Nephron progenitor cell (in vitro differentiated cells): Measurements from ENCODE around the gene COQ10A.

ENCODE experiments used
- DNase-seq: peaks from one replicate; pipeline ENCODE4 v3.0.0; 2021
- H3K27ac Mint-ChIP-seq: 2 replicates; pipeline ENCODE4 v1.8.0; 2021; ENCODE audit warnings: mild to moderate bottlenecking, moderate library complexity, mixed read lengths
- H3K27me3 Mint-ChIP-seq: 2 replicates; pipeline ENCODE4 v1.8.0; 2021; ENCODE audit warnings: mild to moderate bottlenecking, low read depth, mixed read lengths; ENCODE audit not compliant: poor library complexity
- H3K36me3 Mint-ChIP-seq: 2 replicates; pipeline ENCODE4 v1.8.0; 2021; ENCODE audit warnings: low read depth, mixed read lengths
- H3K4me1 Mint-ChIP-seq: 2 replicates; pipeline ENCODE4 v1.8.0; 2021; ENCODE audit warnings: mixed read lengths
- H3K4me3 Mint-ChIP-seq: 2 replicates; pipeline ENCODE4 v1.8.0; 2021; ENCODE audit warnings: mild to moderate bottlenecking, moderate library complexity, mixed read lengths
- H3K9me3 Mint-ChIP-seq: 2 replicates; pipeline ENCODE4 v1.8.0; 2021; ENCODE audit warnings: mild to moderate bottlenecking, moderate library complexity, mixed read lengths
- CTCF ChIP-seq: fragments of 200-600 bp; sonication (generic); IDR thresholded peaks from 2 replicates; pipeline ENCODE4 v1.5.0; 2021; ENCODE audit warnings: antibody characterized with exemption

Gene COQ10A

GRCh38 chr12:56247923-56248322, 18.8 kb upstream of the COQ10A start:
- no peak overlapping the region for H3K4me3 Mint-ChIP-seq
- H3K36me3 Mint-ChIP-seq: peaks cover 58% of the 10 kb centered on the region
- H3K27me3 Mint-ChIP-seq: peaks cover 2% of the 10 kb centered on the region

GRCh38 chr12:56248711-56249110, 18.0 kb upstream of the COQ10A start:
- Mint-ChIP-seq H3K27me3 (peaks cover 2% of the 10 kb centered on the region), H3K9me3 (no peaks in the 10 kb centered on the region), H3K27ac (no peak overlapping the region), H3K4me1 (no peaks in the 10 kb centered on the region), H3K4me3 (no peak overlapping the region), H3K36me3 (peaks cover 60% of the 10 kb centered on the region)
- DNase-seq: no peak
- no peak for TF ChIP-seq CTCF

More at GRCh38 chr12:56247923-56248322, 18.8 kb upstream of the COQ10A start:
- no peaks in the 10 kb centered on the region for H3K4me1 Mint-ChIP-seq
- no peak overlapping the region for H3K27ac Mint-ChIP-seq
- no peaks in the 10 kb centered on the region for H3K9me3 Mint-ChIP-seq
- TF ChIP-seq CTCF: no peak
- no peak for DNase-seq

- H3K4me3 Mint-ChIP-seq: no peak overlapping the region
- H3K4me1 Mint-ChIP-seq: peaks cover 17% of the 10 kb centered on the region
- peaks cover 51% of the 10 kb centered on the region for H3K36me3 Mint-ChIP-seq
- TF ChIP-seq CTCF: no peak
- H3K9me3 Mint-ChIP-seq: no peaks in the 10 kb centered on the region
- H3K27me3 Mint-ChIP-seq: no peaks in the 10 kb centered on the region
- DNase-seq: no peak
- H3K27ac Mint-ChIP-seq: no peak overlapping the region
Observed at GRCh38 chr12:56252649-56253048, 14.1 kb upstream of the COQ10A start.

GRCh38 chr12:56253091-56253490, 13.7 kb upstream of the COQ10A start:
- Mint-ChIP-seq H3K27me3 (no peaks in the 10 kb centered on the region), H3K4me1 (peaks cover 17% of the 10 kb centered on the region), H3K36me3 (peaks cover 49% of the 10 kb centered on the region), H3K4me3 (no peak overlapping the region), H3K27ac (no peak overlapping the region), H3K9me3 (no peaks in the 10 kb centered on the region)
- TF ChIP-seq CTCF: no peak
- DNase-seq: no peak

GRCh38 chr12:56255671-56256070, 11.1 kb upstream of the COQ10A start:
- Mint-ChIP-seq H3K9me3 (no peaks in the 10 kb centered on the region), H3K4me1 (peaks cover 31% of the 10 kb centered on the region), H3K4me3 (no peak overlapping the region), H3K27me3 (peaks cover under 1% of the 10 kb centered on the region), H3K27ac (no peak overlapping the region), H3K36me3 (peaks cover 43% of the 10 kb centered on the region)
- DNase-seq: no peak
- TF ChIP-seq CTCF: no peak

- Mint-ChIP-seq H3K9me3 (no peaks in the 10 kb centered on the region), H3K4me3 (peak overlapping the region; percentile 93), H3K27me3 (peaks cover 5% of the 10 kb centered on the region), H3K36me3 (peaks cover 43% of the 10 kb centered on the region), H3K4me1 (peaks cover 34% of the 10 kb centered on the region), H3K27ac (peak overlapping the region; percentile 62)
- no peak for TF ChIP-seq CTCF
- DNase-seq: peak; percentile 21
Observed at GRCh38 chr12:56256326-56256960, 10.3 kb upstream of the COQ10A start.
